OCI-LY1 (cell line): ENCODE data around the gene DTWD1.

Experiments used
- H2AFZ ChIP-seq: fragments of 200-600 bp; sonication (generic), shearing (Covaris generic); 2 replicates; pipeline ENCODE4 v1.6.0; 2014; ENCODE audit warnings: antibody characterized with exemption, mild to moderate bottlenecking, low read length
- H3F3A ChIP-seq: fragments of 200-600 bp; sonication (generic), shearing (Covaris generic); 2 replicates; pipeline ENCODE4 v1.6.0; 2014; ENCODE audit warnings: mild to moderate bottlenecking, antibody characterized with exemption, low read length, moderate library complexity; ENCODE audit not compliant: insufficient read depth
- H3K27ac ChIP-seq: fragments of 200-600 bp; sonication (generic); 2 replicates; pipeline ENCODE4 v1.5.1; 2014; ENCODE audit warnings: low read length, mixed run types, mild to moderate bottlenecking, low read depth; ENCODE audit not compliant: poor library complexity, severe bottlenecking
- H3K27me3 ChIP-seq: fragments of 200-600 bp; sonication (generic); 2 replicates; pipeline ENCODE4 v1.6.0; 2014; ENCODE audit warnings: antibody characterized with exemption, mild to moderate bottlenecking, low read length, moderate library complexity; ENCODE audit not compliant: insufficient read depth
- H3K36me3 ChIP-seq: fragments of 200-600 bp; sonication (generic); 2 replicates; pipeline ENCODE4 v1.6.1; 2014; ENCODE audit warnings: mild to moderate bottlenecking, antibody characterized with exemption, low read length, moderate library complexity, mixed read lengths; ENCODE audit not compliant: insufficient read depth
- H3K4me1 ChIP-seq: fragments of 200-600 bp; sonication (generic); 2 replicates; pipeline ENCODE4 v1.5.1; 2014; ENCODE audit warnings: mild to moderate bottlenecking, low read length, moderate library complexity; ENCODE audit not compliant: insufficient read depth, severe bottlenecking
- H3K4me2 ChIP-seq: fragments of 200-600 bp; sonication (generic), shearing (Covaris generic); 2 replicates; pipeline ENCODE4 v1.6.1; 2014; ENCODE audit warnings: low read length
- H3K4me3 ChIP-seq: fragments of 200-600 bp; sonication (generic); 2 replicates; pipeline ENCODE4 v1.5.1; 2014; ENCODE audit warnings: low read length, low read depth, mild to moderate bottlenecking, mixed read lengths; ENCODE audit not compliant: poor library complexity, severe bottlenecking
- H3K79me2 ChIP-seq: fragments of 200-600 bp; shearing (Covaris generic); 2 replicates; pipeline ENCODE4 v1.6.1; 2016; ENCODE audit warnings: mixed run types, low read length, mixed read lengths; ENCODE audit not compliant: insufficient read depth
- H3K9ac ChIP-seq: fragments of 200-600 bp; sonication (generic), shearing (Covaris generic); 2 replicates; pipeline ENCODE4 v1.6.1; 2014; ENCODE audit warnings: mild to moderate bottlenecking, low read length, mixed read lengths
- H3K9me2 ChIP-seq: fragments of 200-600 bp; sonication (generic), shearing (Covaris generic); 2 replicates; pipeline ENCODE4 v1.6.1; 2014; ENCODE audit warnings: low read depth, mild to moderate bottlenecking, low read length, mixed read lengths
- H3K9me3 ChIP-seq: fragments of 200-600 bp; shearing (Covaris generic); 2 replicates; pipeline ENCODE4 v1.6.1; 2014; ENCODE audit warnings: low read length, mixed read lengths
- H4K20me1 ChIP-seq: fragments of 200-600 bp; sonication (generic), shearing (Covaris generic); 2 replicates; pipeline ENCODE4 v1.6.0; 2016; ENCODE audit warnings: mild to moderate bottlenecking, low read length; ENCODE audit not compliant: insufficient read depth
- CTCF ChIP-seq: fragments of 200-600 bp; sonication (generic), shearing (Covaris generic); IDR thresholded peaks from 2 replicates; pipeline ENCODE4 v1.5.1; 2017; ENCODE audit warnings: mild to moderate bottlenecking, antibody characterized with exemption, low read length, moderate library complexity, mixed read lengths
- EZH2 ChIP-seq: fragments of 200-600 bp; sonication (generic), shearing (Covaris generic); IDR thresholded peaks from 2 replicates; pipeline ENCODE4 v1.8.0; 2017; ENCODE audit warnings: borderline replicate concordance, mixed run types, mild to moderate bottlenecking, antibody characterized with exemption, low read length, moderate library complexity, mixed read lengths

Gene DTWD1

GRCh38 chr15:49628379-49628778 lies 7.5 kb downstream of the DTWD1 start:
- Histone ChIP-seq H2AFZ (no peak overlapping the region), H3K9ac (no peak overlapping the region), H3K27me3 (no peaks in the 10 kb centered on the region), H3K4me3 (no peak overlapping the region), H3F3A (no peaks in the 10 kb centered on the region), H4K20me1 (no peaks in the 10 kb centered on the region), H3K36me3 (peaks cover 26% of the 10 kb centered on the region), H3K9me2 (no peaks in the 10 kb centered on the region), H3K9me3 (peaks cover 7% of the 10 kb centered on the region; the same call in 1 of the 2 replicates), H3K4me2 (no peak overlapping the region), H3K27ac (no peak overlapping the region), H3K79me2 (no peaks in the 10 kb centered on the region), H3K4me1 (no peaks in the 10 kb centered on the region)
- TF ChIP-seq EZH2 (no peak), CTCF (no peak)

- Histone ChIP-seq H3K4me2 (no peak overlapping the region), H3K79me2 (no peaks in the 10 kb centered on the region), H3K27me3 (no peaks in the 10 kb centered on the region)
These were observed 17.0 kb downstream of the DTWD1 start for GRCh38 chr15:49637857-49638256.

GRCh38 chr15:49644364-49644794 lies 23.5 kb downstream of the DTWD1 start:
- Histone ChIP-seq H3K27ac (no peak overlapping the region), H3K27me3 (no peaks in the 10 kb centered on the region), H3K4me1 (no peaks in the 10 kb centered on the region), H3K4me2 (no peak overlapping the region), H3K4me3 (no peak overlapping the region), H3K9ac (no peak overlapping the region), H4K20me1 (no peaks in the 10 kb centered on the region), H3K9me3 (no peaks in the 10 kb centered on the region), H3F3A (no peaks in the 10 kb centered on the region), H3K79me2 (no peaks in the 10 kb centered on the region), H3K36me3 (no peaks in the 10 kb centered on the region; the same call in 1 of the 2 replicates), H2AFZ (no peak overlapping the region), H3K9me2 (no peaks in the 10 kb centered on the region)
- no peak for TF ChIP-seq CTCF

More at GRCh38 chr15:49637857-49638256, 17.0 kb downstream of the DTWD1 start:
- H3K4me1 ChIP-seq, result no peaks in the 10 kb centered on the region
- no peak overlapping the region for H3K27ac ChIP-seq
- H3K9me3 ChIP-seq, result no peaks in the 10 kb centered on the region
- H3F3A ChIP-seq, result no peaks in the 10 kb centered on the region
- no peaks in the 10 kb centered on the region for H4K20me1 ChIP-seq
- TF ChIP-seq CTCF (no peak), EZH2 (no peak)
- no peaks in the 10 kb centered on the region for H3K9me2 ChIP-seq
- H3K4me3 ChIP-seq, result no peak overlapping the region
- H2AFZ ChIP-seq, result no peak overlapping the region
- H3K36me3 ChIP-seq, result peaks cover 19% of the 10 kb centered on the region
- H3K9ac ChIP-seq, result no peak overlapping the region
